HepG2 (cell line): ENCODE measurements around the gene GPC6. TPM values are rescaled to one million over a fixed set of nuclear protein-coding genes. Genes with fewer than 3 reads are reported as not detected.
A peak's percentile ranks its signal among the peaks of the same experiment; 100 is the strongest.

Experiments used
- FOXC1 ChIP-seq: sonication (generic); formaldehyde crosslinking; IDR thresholded peaks from 2 replicates; pipeline ENCODE4 v1.8.0; 2022; ENCODE audit warnings: mild to moderate bottlenecking, missing genetic modification reagents, borderline replicate concordance
- GTF2F1 ChIP-seq: fragments of 150-350 bp; IDR thresholded peaks from 2 replicates; pipeline ENCODE4 v1.6.1; 2014; ENCODE audit warnings: low read length
- HHEX ChIP-seq: IDR thresholded peaks from 2 replicates; pipeline ENCODE4 v1.6.1; 2016; ENCODE audit warnings: control low read depth
- HMGXB3 ChIP-seq: sonication (generic); formaldehyde crosslinking; IDR thresholded peaks from 2 replicates; pipeline ENCODE4 v1.4.0; 2020; ENCODE audit warnings: missing genetic modification reagents, borderline replicate concordance
- MEIS2 ChIP-seq: sonication (generic); formaldehyde crosslinking; IDR thresholded peaks from 2 replicates; pipeline ENCODE4 v1.9.0; 2021; ENCODE audit warnings: mild to moderate bottlenecking, missing genetic modification reagents
- MTA3 ChIP-seq: sonication (generic); formaldehyde crosslinking; IDR thresholded peaks from 2 replicates; pipeline ENCODE4 v1.4.0; 2020; ENCODE audit warnings: missing genetic modification reagents
- NCOR1 ChIP-seq: fragments of 200-600 bp; sonication (generic); IDR thresholded peaks from 2 replicates; pipeline ENCODE4 v1.7.0; 2017; ENCODE audit warnings: antibody characterized with exemption, low read length, borderline replicate concordance
- POLR2AphosphoS2 ChIP-seq: IDR thresholded peaks from 2 replicates; pipeline ENCODE4 v1.6.1; 2011; ENCODE audit warnings: low read depth, low read length, improper control_type of control experiment
- POLR2G ChIP-seq: fragments of 200-400 bp; formaldehyde crosslinking; IDR thresholded peaks from 2 replicates; pipeline ENCODE4 v1.6.1; 2018; ENCODE audit warnings: mild to moderate bottlenecking, low read depth, low read length, moderate library complexity
- RAD21 ChIP-seq: fragments of 450-650 bp; formaldehyde crosslinking; IDR thresholded peaks from 2 replicates; pipeline ENCODE4 v1.5.0; 2020; ENCODE audit warnings: mild to moderate bottlenecking
- RBFOX2 ChIP-seq: fragments of 200-400 bp; formaldehyde crosslinking; IDR thresholded peaks from 2 replicates; pipeline ENCODE4 v1.6.1; 2017; ENCODE audit warnings: low read depth, mild to moderate bottlenecking, low read length
- RCOR2 ChIP-seq: IDR thresholded peaks from 2 replicates; pipeline ENCODE4 v1.6.1; 2016; ENCODE audit warnings: missing biosample characterization, missing genetic modification reagents
- SOX6 ChIP-seq, 2 experiments: fragments of 450-650 bp in 1 of 2; sonication (generic) in 1 of 2; formaldehyde crosslinking in 1 of 2; IDR thresholded peaks; 2 replicates each; pipeline versions ENCODE4 v1.4.0 to v1.6.1; 2017 to 2020; ENCODE audit warnings: antibody characterized with exemption in 1 of 2, mild to moderate bottlenecking in 1 of 2, missing genetic modification reagents in 1 of 2
- SRY ChIP-seq: sonication (generic); formaldehyde crosslinking; IDR thresholded peaks from 2 replicates; pipeline ENCODE4 v1.8.0; 2022; ENCODE audit warnings: mild to moderate bottlenecking, missing genetic modification reagents
- STAT5B ChIP-seq: sonication (generic); formaldehyde crosslinking; IDR thresholded peaks from 2 replicates; pipeline ENCODE4 v1.4.0; 2020; ENCODE audit warnings: missing genetic modification reagents
- ZBTB1 ChIP-seq: sonication (generic); formaldehyde crosslinking; IDR thresholded peaks from 2 replicates; pipeline ENCODE4 v1.4.0; 2020; ENCODE audit warnings: missing genetic modification reagents, borderline replicate concordance
- ZBTB34 ChIP-seq: sonication (generic); formaldehyde crosslinking; IDR thresholded peaks from 2 replicates; pipeline ENCODE4 v1.8.0; 2022; ENCODE audit warnings: mild to moderate bottlenecking, missing genetic modification reagents
- ZFYVE20 ChIP-seq: sonication (generic); formaldehyde crosslinking; IDR thresholded peaks from 2 replicates; pipeline ENCODE4 v1.8.0; 2023; ENCODE audit warnings: low read depth, mild to moderate bottlenecking, moderate library complexity, missing genetic modification reagents, borderline replicate concordance
- ZNF335 ChIP-seq: sonication (generic); formaldehyde crosslinking; IDR thresholded peaks from 2 replicates; pipeline ENCODE4 v1.4.0; 2020; ENCODE audit warnings: missing genetic modification reagents
- ZNF546 ChIP-seq: sonication (generic); formaldehyde crosslinking; conservative IDR thresholded peaks from 2 replicates; pipeline ENCODE4 v1.8.1; 2023; ENCODE audit warnings: mild to moderate bottlenecking, missing genetic modification reagents
- ZNF639 ChIP-seq: conservative IDR thresholded peaks from 2 replicates; pipeline ENCODE4 v1.6.1; 2018; ENCODE audit warnings: missing genetic modification reagents
- polyA plus RNA-seq, 8 experiments: library from polyadenylated mRNA; depleted of rRNA in 3 of 8; stranded (reverse) in 7 of 8; unstranded in 1 of 8; fragments of >200 nt; fragmentation: Illumina TruSeq in 4 of 8; extraction: Trizol in 4 of 8; gene quantifications; 2 replicates each; pipeline versions ENCODE4 v1.2.1 to v1.2.3, GENCODE V29; 2011 to 2016; ENCODE audit warnings: low read depth in 4 of 8, missing spikeins in 1 of 8, mixed read lengths in 1 of 8; ENCODE audit not compliant: insufficient read depth in 1 of 8
- total RNA-seq, 5 experiments: library from RNA; depleted of rRNA; stranded (reverse); fragments of >200 nt; fragmentation: Illumina TruSeq; extraction: Trizol; gene quantifications; 2 replicates each; pipeline ENCODE4 v1.2.3, GENCODE V29; 2016; ENCODE audit warnings: low read depth in 1 of 5
- TF ChIP-seq, protein P1 (sequence below): sonication (generic); formaldehyde crosslinking; IDR thresholded peaks from 2 replicates; pipeline ENCODE4 v1.4.0; 2020; ENCODE audit warnings: mild to moderate bottlenecking, low read depth, missing genetic modification reagents

Gene GPC6
- total and polyA plus RNA-seq, 2 of the 13 experiments (the other 11 are each of a cell fraction or from before 2014, with no cell fraction given), result 24.5 to 33.9 TPM

DNA sequence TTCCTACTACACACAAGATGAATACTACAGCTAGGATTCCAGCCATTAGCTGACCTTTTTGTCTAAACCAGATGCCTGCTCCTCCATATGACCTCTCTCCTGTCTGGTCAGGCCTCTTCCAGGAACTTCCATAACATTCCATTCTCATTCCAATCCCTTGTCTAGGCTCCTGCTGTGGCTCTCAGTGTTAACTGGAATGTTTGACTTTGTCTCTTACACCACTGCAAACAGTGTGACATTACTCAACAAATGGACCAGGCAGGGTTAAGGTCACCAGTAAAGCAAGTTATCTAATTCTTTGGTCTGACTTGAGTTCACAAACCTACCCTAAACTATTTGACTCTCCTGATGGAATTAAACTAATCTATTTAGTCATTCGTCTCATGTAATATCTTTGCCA lies 2.1 kb upstream of the GPC6 start (continued):
- TF ChIP-seq ZNF639 (CRISPR knock-in tag) (peak; percentile 76; the same call in 1 of the 2 replicates), ZFYVE20 (CRISPR knock-in tag) (no peak), STAT5B (CRISPR knock-in tag) (0 out of 2 replicates have a peak, but pooled peaks have one; percentile 50), POLR2G (no peak), MTA3 (no peak), SRY (CRISPR knock-in tag) (no peak), ZNF335 (CRISPR knock-in tag) (peak; percentile 66; the same call in 1 of the 2 replicates), HMGXB3 (peak; percentile 82; the same call in 1 of the 2 replicates), ZBTB34 (CRISPR knock-in tag) (no peak), NCOR1 (peak; percentile 97), RBFOX2 (no peak), ZBTB1 (CRISPR knock-in tag) (no peak), POLR2AphosphoS2 (no peak), SOX6 (IDR thresholded peaks at IDR 0.05) (no peak), SOX6 (CRISPR knock-in tag; IDR thresholded peaks at IDR 0.05) (peak; percentile 100), ZNF546 (CRISPR knock-in tag) (no peak), HHEX (peak; percentile 89), MEIS2 (CRISPR knock-in tag) (peak; percentile 84), RAD21 (no peak), RCOR2 (CRISPR knock-in tag) (peak; percentile 97), GTF2F1 (no peak), FOXC1 (CRISPR knock-in tag) (no peak)
- TF ChIP-seq, protein P1, sequence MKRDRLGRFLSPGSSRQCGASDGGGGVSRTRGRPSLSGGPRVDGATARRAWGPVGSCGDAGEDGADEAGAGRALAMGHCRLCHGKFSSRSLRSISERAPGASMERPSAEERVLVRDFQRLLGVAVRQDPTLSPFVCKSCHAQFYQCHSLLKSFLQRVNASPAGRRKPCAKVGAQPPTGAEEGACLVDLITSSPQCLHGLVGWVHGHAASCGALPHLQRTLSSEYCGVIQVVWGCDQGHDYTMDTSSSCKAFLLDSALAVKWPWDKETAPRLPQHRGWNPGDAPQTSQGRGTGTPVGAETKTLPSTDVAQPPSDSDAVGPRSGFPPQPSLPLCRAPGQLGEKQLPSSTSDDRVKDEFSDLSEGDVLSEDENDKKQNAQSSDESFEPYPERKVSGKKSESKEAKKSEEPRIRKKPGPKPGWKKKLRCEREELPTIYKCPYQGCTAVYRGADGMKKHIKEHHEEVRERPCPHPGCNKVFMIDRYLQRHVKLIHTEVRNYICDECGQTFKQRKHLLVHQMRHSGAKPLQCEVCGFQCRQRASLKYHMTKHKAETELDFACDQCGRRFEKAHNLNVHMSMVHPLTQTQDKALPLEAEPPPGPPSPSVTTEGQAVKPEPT (CRISPR knock-in tag), result no peak
